Germinal center (tissue), 1 donor: ENCODE measurements around the gene DDX28.
A peak's percentile ranks its signal among the peaks of the same experiment; 100 is the strongest.
"Not testable (repeated sequence)": the region's sequence is repeated elsewhere in the genome, so short reads cannot be mapped to it uniquely, and the experiment has no call there.

Source experiments
- DNase-seq: peaks from one replicate; pipeline ENCODE4 v3.0.0; 2012; ENCODE audit warnings: mixed read lengths, low spot score

Gene DDX28

GRCh38 chr16:68037841-68038597 is 15.0 kb upstream of the DDX28 start:
- peak; percentile 48 for DNase-seq

- no peak for DNase-seq
These were observed 12.2 kb upstream of the DDX28 start for GRCh38 chr16:68035227-68035626.

GRCh38 chr16:68033101-68033500 is 10.1 kb upstream of the DDX28 start:
- no peak for DNase-seq

DNA sequence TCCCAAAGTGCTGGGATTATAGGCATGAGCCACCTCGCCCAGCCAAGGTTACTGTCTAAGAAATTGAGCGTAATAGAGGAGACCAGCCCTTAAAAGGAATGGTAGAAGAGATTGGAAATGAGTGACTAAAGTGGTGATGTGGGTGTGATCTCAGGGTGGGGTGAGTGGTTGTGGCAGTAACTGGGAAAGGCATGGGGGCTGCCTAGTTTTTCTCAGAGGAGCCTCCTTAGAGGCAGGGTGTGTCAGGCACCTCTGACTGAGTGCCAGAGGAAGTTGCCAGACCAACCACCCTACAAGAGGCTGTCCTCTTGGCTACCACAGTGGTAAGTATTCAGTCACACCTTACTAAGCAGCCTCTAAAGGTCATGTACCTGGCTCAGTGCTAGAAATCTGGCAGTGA is 8.9 kb upstream of the DDX28 start:
- DNase-seq: no peak

DNA sequence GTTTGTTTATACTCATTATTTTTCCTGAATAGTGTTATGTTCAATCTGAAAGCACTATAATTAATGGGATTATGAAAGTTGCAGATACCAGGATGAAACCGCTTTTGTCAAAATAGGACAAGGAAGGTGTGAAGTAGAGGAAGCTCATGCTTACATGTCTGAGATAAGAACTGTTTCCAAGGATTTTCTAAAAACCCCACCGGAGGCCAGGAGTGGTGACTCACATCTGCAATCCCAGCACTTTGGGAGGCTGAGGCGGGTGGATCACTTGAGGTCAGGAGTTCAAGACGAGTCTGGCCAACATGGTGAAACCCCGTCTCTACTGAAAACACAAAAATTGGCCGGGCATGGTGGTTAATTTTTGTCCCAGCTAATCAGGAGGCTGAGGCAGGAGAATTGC is 7.1 kb upstream of the DDX28 start:
- not testable (repeated sequence) for DNase-seq

DNA sequence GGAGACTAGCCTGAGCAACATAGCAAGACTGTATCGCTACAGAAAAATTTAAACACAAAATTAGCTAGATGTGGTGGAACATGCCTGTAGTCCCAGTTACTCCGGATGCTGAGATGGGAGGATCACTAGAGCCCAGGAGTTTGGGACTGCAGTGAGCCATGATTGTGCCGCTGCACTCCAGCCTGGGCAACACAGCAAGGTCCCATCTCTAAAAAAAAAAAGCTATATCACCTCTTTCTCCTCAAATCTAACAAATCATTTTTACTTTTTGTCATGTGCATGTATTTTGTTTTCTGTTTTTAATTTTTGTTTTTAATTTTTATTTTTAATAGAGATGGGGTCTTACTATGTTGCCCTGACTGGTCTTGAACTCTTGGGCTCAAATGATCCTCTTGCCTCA is 6.0 kb upstream of the DDX28 start:
- no peak for DNase-seq

GRCh38 chr16:68022278-68022727 is 729 bp downstream of the DDX28 start:
- no peak for DNase-seq

- no peak for DNase-seq
These were observed 1.5 kb downstream of the DDX28 start for GRCh38 chr16:68021490-68021889.

GRCh38 chr16:68019167-68019680 is 3.8 kb downstream of the DDX28 start:
- no peak for DNase-seq

- DNase-seq: no peak
These were observed 7.4 kb downstream of the DDX28 start, which contains the start of gene DPEP2NB for GRCh38 chr16:68015681-68016080. Gene DPEP2NB, minus strand, starts transcription at chr16:68015911. Its CDS starts 141 bp downstream, at chr16:68015770.

GRCh38 chr16:68013440-68013839 is 9.6 kb downstream of the DDX28 start:
- no peak for DNase-seq

DNA sequence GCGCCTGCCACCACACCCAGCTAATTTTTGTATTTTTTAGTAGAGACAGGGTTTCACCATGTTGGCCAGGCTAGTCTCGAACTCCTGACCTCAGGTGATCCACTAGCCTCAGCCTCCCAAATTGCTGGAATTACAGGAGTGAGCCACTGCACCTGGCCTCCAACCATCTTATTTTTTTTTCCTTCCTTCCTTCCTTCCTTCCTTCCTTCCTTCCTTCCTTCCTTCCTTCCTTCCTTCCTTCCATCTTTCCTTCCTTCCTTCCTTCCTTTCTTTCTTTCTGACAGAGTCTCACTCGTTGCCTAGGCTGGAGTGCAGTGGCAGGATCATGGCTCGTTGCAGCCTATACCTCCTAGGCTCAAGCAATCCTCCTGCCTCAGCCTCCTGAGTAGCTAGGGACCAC is 13.2 kb downstream of the DDX28 start:
- DNase-seq: not testable (repeated sequence)

DNA sequence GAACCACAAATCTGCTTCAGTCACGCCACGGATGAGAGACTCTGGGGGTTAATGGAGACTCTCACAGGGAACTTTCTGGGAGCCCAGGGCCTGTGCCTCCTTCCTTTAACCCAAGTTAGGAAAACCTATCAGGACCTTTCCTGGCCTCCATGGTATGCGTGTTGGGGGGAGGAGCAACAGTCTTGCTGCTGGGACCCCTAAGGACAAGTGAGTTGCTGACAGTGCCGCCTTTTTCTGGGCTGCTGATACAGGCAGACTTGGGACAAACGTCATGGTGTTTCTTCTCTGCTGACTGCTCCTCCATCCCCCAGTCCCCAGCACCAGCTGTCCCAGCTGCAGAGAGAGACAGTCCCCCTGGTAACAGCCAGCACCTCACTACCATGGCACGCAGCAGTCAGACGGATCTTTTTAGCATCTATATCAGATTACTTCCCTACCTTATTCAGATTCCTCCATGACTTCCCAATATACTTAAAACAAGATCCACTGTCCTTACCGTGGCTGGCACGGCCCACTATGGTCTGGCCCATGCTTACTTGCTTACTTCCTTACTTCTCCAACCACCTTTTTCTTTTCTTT is 13.8 kb downstream of the DDX28 start:
- DNase-seq: no peak

DNA sequence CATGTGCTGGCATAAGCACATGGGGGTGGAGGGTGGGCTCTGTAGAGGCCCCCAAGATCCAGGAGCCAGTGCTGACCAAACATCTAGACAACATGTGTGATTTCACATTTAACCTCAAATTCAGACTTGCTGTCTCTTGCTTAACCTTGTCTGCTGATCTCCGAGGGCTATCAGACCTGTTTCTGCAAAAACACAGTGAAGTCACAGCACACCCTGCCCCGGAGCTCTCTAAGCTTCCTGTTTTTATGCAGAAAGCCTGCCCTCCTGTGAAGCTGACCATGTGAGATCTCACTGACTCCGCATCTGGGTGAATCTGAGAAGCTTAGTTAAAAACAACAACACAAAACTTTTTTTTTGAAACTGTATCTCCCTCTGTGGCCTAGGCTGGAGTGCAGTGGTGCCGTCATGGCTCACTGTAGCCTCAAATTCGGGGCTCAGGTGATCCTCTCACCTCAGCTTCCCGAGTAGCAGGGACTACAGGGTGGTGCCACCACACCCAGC is 17.2 kb downstream of the DDX28 start:
- DNase-seq: no peak

- no peak for DNase-seq
These were observed 17.8 kb downstream of the DDX28 start for GRCh38 chr16:68005211-68005610.

DNA sequence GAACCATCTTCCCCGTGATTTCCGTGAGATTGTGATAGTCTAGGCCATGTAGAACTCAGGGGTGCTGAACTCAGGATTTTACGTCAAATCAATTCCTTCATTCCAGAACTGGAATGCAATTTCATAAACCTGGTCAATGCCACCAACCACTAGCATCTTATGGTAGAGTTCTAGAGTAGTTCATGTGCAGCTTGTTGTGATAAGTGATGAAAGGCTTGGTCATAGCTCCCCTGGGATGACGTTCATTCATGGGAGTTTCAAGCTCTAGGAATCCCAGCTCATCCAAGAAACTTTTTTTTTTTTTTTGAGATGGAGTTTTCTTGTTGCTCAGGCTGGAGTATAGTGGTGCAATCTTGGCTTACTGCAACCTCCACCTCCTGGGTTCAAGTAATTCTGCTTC is 20.0 kb downstream of the DDX28 start:
- DNase-seq: no peak

- no peak for DNase-seq
These were observed 22.6 kb downstream of the DDX28 start for GRCh38 chr16:68000450-68000849.

DNA sequence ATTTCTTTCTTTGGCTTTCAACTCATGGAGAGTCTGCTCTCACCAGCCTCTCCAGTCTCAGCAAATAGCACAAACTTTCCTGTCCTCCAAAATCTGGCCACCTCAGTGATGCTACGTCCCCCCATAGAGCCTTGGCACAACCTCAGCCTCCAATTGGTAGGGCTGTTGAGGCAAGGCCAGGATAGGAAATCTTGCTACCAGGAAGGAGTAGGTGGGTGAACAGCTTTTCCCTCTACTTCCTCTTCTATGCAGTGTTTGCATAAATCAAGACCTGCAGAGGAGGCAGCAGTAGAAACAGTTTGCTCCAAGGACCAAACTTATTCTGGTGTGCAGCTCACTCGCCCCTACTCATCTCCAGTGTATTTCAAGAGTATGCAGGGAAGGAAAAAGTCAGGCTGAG is 23.0 kb downstream of the DDX28 start:
- peak; percentile 75 for DNase-seq

GRCh38 chr16:67998779-67999688 is 24.0 kb downstream of the DDX28 start, which contains the start of gene DPEP2:
Gene DPEP2, minus strand, starts transcription at chr16:67999484. Its CDS starts 6,272 bp downstream, at chr16:67993212.
- DNase-seq: peak; percentile 78

DNA sequence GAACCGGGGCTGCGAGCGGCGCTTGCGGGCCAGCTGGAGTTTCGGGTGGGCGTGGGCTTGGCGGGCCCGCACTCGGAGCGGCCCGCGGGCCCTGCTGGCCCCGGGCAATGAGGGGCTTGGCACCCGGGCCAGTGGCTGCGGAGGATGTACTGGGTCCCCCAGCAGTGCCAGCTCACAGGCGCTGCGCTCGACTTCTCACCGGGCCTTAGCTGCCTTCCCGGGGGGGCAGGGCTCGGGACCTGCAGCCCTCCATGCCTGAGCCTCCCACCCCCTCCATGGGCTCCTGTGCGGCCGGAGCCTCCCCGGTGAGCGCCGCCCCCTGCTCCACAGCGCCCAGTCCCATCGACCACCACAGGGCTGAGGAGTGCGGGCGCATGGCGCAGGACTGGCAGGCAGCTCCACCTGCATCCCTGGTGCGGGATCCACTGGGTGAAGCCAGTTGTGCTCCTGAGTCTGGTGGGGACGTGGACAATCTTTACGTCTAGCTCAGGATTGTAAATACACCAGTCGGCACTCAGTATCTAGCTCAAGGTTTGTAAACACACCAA is 24.7 kb downstream of the DDX28 start:
- DNase-seq: not testable (repeated sequence)

DNA sequence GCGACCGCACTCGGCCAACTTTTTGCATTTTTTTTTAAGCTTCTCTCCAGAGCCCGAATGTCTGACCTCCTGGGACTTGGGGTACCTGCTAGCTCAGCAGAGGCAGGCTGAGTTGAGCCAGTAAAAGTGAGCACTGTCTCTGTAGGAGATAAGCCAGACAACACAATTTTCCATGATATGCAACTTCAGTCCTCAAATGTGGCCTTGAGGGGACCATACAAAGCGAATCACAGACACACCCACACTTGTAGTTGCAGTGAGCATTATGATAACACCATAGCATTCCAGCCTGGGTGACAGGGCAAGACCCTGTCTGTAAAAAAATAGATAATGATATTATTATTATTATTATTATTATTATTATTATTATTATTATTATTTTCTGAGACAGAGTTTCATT is 26.4 kb downstream of the DDX28 start:
- no peak for DNase-seq

GRCh38 chr16:67995423-67995822 is 27.6 kb downstream of the DDX28 start:
- DNase-seq: no peak
